Activated CD4-positive, alpha-beta T cell treated with anti-CD3 and anti-CD28 coated beads for 36 hours (primary cell): ENCODE measurements around the gene GNB1. TPM values are rescaled to one million over a fixed set of nuclear protein-coding genes. Genes with fewer than 3 reads are reported as not detected.
"Not testable (repeated sequence)": the region's sequence is repeated elsewhere in the genome, so short reads cannot be mapped to it uniquely, and the experiment has no call there.

ENCODE experiments used
- ATAC-seq: fragments of 200-7000 bp; cut with Tn5 transposase; one replicate; pipeline ENCODE4 v1.10.0; 2021; ENCODE audit warnings: mild to moderate bottlenecking, moderate library complexity
- CTCF ChIA-PET: fragments of 350-600 bp; sonication (Branson Sonifier 250); formaldehyde crosslinking; loops from one replicate; lab custom pipeline; 2021; ENCODE audit warnings: antibody characterized with exemption; lab: Charles Lee
- POLR2A ChIA-PET: fragments of 350-600 bp; sonication (Branson Sonifier 250); formaldehyde crosslinking; loops from one replicate; lab custom pipeline; 2021; ENCODE audit warnings: antibody characterized with exemption, inconsistent platforms; lab: Charles Lee
- DNase-seq: peaks from one replicate; pipeline ENCODE4 v3.0.0-alpha.2; 2020
- H3K27ac Mint-ChIP-seq: one replicate; pipeline ENCODE4 v1.8.0; 2021; ENCODE audit warnings: mixed read lengths
- H3K27me3 Mint-ChIP-seq: one replicate; pipeline ENCODE4 v1.8.0; 2021; ENCODE audit warnings: mixed read lengths
- H3K36me3 Mint-ChIP-seq: one replicate; pipeline ENCODE4 v1.8.0; 2021; ENCODE audit warnings: low read depth, mixed read lengths
- H3K4me1 Mint-ChIP-seq: one replicate; pipeline ENCODE4 v1.8.0; 2021; ENCODE audit warnings: mixed read lengths
- H3K4me3 Mint-ChIP-seq: one replicate; pipeline ENCODE4 v1.8.0; 2021; ENCODE audit warnings: mild to moderate bottlenecking, moderate library complexity, mixed read lengths
- H3K9me3 Mint-ChIP-seq: one replicate; pipeline ENCODE4 v1.8.0; 2021; ENCODE audit warnings: low read depth, mixed read lengths
- intact Hi-C, 2 experiments: fragments of 100-400 bp; cut with DNase I in 1 of 2; cut with micrococcal nuclease in 1 of 2; formaldehyde crosslinking; loops; one replicate each; pipeline versions ENCODE4 v1.14.2 to v1.15.1; 2022 to 2024; cut with DNase I, micrococcal nuclease
- total RNA-seq, 2 experiments: library from RNA; stranded (reverse); gene quantifications; one replicate each; pipeline ENCODE4 v1.2.3, GENCODE V29; 2021

GNB1 gene
- 100 to 1,000 TPM; 347 to 669 TPM for total RNA-seq

GRCh38 chr1:1890506-1891348 lies at the start of gene GNB1:
Gene GNB1 (minus strand): TSS chr1:1891087. CDS start chr1:1825453, 65,634 bp downstream.
- peak; percentile 91 for DNase-seq
- Mint-ChIP-seq H3K9me3 (no peaks in the 10 kb centered on the region), H3K4me3 (peak within 1 kb of the TSS; percentile 88), H3K27me3 (no peaks in the 10 kb centered on the region), H3K27ac (peak within 1 kb of the TSS; percentile 84), H3K4me1 (peaks cover 54% of the 10 kb centered on the region), H3K36me3 (peaks cover 24% of the 10 kb centered on the region)
- intact Hi-C loops = loop anchor here (1.0 to 5.0 kb wide), 11 partner anchors 16 to 848 kb away; partner anchors contain the start of genes ATAD3B (in 1 of the 2), C1orf159 (in 1 of the 2), CDK11A (in 1 of the 2) and CDK11B (in 1 of the 2)
- peak; percentile 47 for ATAC-seq
- CTCF ChIA-PET = no interaction called here
- POLR2A ChIA-PET = interaction anchor here (1.8 kb wide), 1 partner anchor 18 kb away, joined by 4 read pairs; no protein-coding TSS in a partner anchor

- Mint-ChIP-seq H3K9me3 (no peaks in the 10 kb centered on the region), H3K4me1 (peaks cover 3% of the 10 kb centered on the region), H3K27ac (no peak overlapping the region), H3K36me3 (no peaks in the 10 kb centered on the region), H3K4me3 (no peak overlapping the region), H3K27me3 (peaks cover 4% of the 10 kb centered on the region)
- POLR2A ChIA-PET = no interaction called here
- ATAC-seq (no peak), DNase-seq (no peak)
- intact Hi-C loops = no loop called here
- CTCF ChIA-PET = interaction anchor here (1.0 to 1.2 kb wide), 2 partner anchors 100 to 104 kb away, joined by 3 read pairs; no protein-coding TSS in a partner anchor
These were observed 49.2 kb upstream of the GNB1 start for GRCh38 chr1:1940123-1940425.

GRCh38 chr1:1939296-1940122 lies 48.6 kb upstream of the GNB1 start:
- CTCF ChIA-PET = interaction anchor here (1.2 kb wide), 1 partner anchor 105 kb away, joined by 3 read pairs; no protein-coding TSS in a partner anchor
- no peak overlapping the region for H3K4me3 Mint-ChIP-seq
- DNase-seq (no peak), ATAC-seq (no peak)
- H3K27ac Mint-ChIP-seq = no peak overlapping the region
- no peaks in the 10 kb centered on the region for H3K36me3 Mint-ChIP-seq
- peaks cover 4% of the 10 kb centered on the region for H3K27me3 Mint-ChIP-seq
- peaks cover 3% of the 10 kb centered on the region for H3K4me1 Mint-ChIP-seq
- H3K9me3 Mint-ChIP-seq = no peaks in the 10 kb centered on the region
- intact Hi-C loops = no loop called here
- POLR2A ChIA-PET = no interaction called here

GRCh38 chr1:1938613-1939295 lies 47.9 kb upstream of the GNB1 start:
- CTCF ChIA-PET = no interaction called here
- Mint-ChIP-seq H3K4me1 (peaks cover under 1% of the 10 kb centered on the region), H3K27me3 (peaks cover 2% of the 10 kb centered on the region), H3K27ac (no peak overlapping the region), H3K9me3 (peaks cover 5% of the 10 kb centered on the region), H3K4me3 (no peak overlapping the region), H3K36me3 (no peaks in the 10 kb centered on the region)
- DNase-seq = no peak
- POLR2A ChIA-PET = no interaction called here
- no peak for ATAC-seq
- intact Hi-C loops = no loop called here

GRCh38 chr1:1938276-1938573 lies 47.3 kb upstream of the GNB1 start:
- H3K4me3 Mint-ChIP-seq = no peak overlapping the region
- CTCF ChIA-PET = no interaction called here
- H3K9me3 Mint-ChIP-seq = peaks cover 5% of the 10 kb centered on the region
- no peak overlapping the region for H3K27ac Mint-ChIP-seq
- ATAC-seq = no peak
- H3K27me3 Mint-ChIP-seq = peaks cover 2% of the 10 kb centered on the region
- H3K36me3 Mint-ChIP-seq = no peaks in the 10 kb centered on the region
- POLR2A ChIA-PET = no interaction called here
- intact Hi-C loops = no loop called here
- no peak for DNase-seq
- H3K4me1 Mint-ChIP-seq = no peaks in the 10 kb centered on the region

- CTCF ChIA-PET = no interaction called here
These were observed 46.8 kb upstream of the GNB1 start for GRCh38 chr1:1937549-1938275.

GRCh38 chr1:1937061-1937460 lies 46.2 kb upstream of the GNB1 start:
- Mint-ChIP-seq H3K9me3 (peaks cover 5% of the 10 kb centered on the region), H3K27ac (no peak overlapping the region), H3K36me3 (no peaks in the 10 kb centered on the region), H3K4me3 (no peak overlapping the region), H3K27me3 (peaks cover 2% of the 10 kb centered on the region), H3K4me1 (no peaks in the 10 kb centered on the region)
- intact Hi-C loops = no loop called here
- ChIA-PET CTCF (interaction anchor here (0.6 kb wide), 1 partner anchor 1260 kb away, joined by 3 read pairs; no protein-coding TSS in a partner anchor), POLR2A (no interaction called here)
- DNase-seq (no peak), ATAC-seq (no peak)

More at GRCh38 chr1:1937549-1938275, 46.8 kb upstream of the GNB1 start:
- intact Hi-C loops = no loop called here
- Mint-ChIP-seq H3K27ac (no peak overlapping the region), H3K36me3 (no peaks in the 10 kb centered on the region), H3K27me3 (peaks cover 2% of the 10 kb centered on the region), H3K9me3 (peaks cover 5% of the 10 kb centered on the region), H3K4me1 (no peaks in the 10 kb centered on the region), H3K4me3 (no peak overlapping the region)
- POLR2A ChIA-PET = no interaction called here
- DNase-seq = no peak
- no peak for ATAC-seq

- H3K4me1 Mint-ChIP-seq, H3K27ac Mint-ChIP-seq, intact Hi-C loops, H3K9me3 Mint-ChIP-seq, H3K36me3 Mint-ChIP-seq, CTCF ChIA-PET, ATAC-seq, H3K4me3 Mint-ChIP-seq, H3K27me3 Mint-ChIP-seq, DNase-seq, POLR2A ChIA-PET: not testable (repeated sequence)
These were observed 44.0 kb upstream of the GNB1 start for GRCh38 chr1:1934848-1935247.

GRCh38 chr1:1929639-1930545 lies 39.0 kb upstream of the GNB1 start:
- H3K4me1 Mint-ChIP-seq = no peaks in the 10 kb centered on the region
- H3K36me3 Mint-ChIP-seq = no peaks in the 10 kb centered on the region
- POLR2A ChIA-PET = no interaction called here
- ATAC-seq (no peak), DNase-seq (no peak)
- no peak overlapping the region for H3K4me3 Mint-ChIP-seq
- CTCF ChIA-PET = interaction anchor here (0.6 to 0.7 kb wide), 2 partner anchors 71 to 84 kb away, joined by 3 read pairs; no protein-coding TSS in a partner anchor
- no peak overlapping the region for H3K27ac Mint-ChIP-seq
- peaks cover 5% of the 10 kb centered on the region for H3K9me3 Mint-ChIP-seq
- intact Hi-C loops = no loop called here
- no peaks in the 10 kb centered on the region for H3K27me3 Mint-ChIP-seq

GRCh38 chr1:1929102-1929638 lies 38.3 kb upstream of the GNB1 start:
- ChIA-PET CTCF (interaction anchor here (0.7 kb wide), 1 partner anchor 72 kb away, joined by 3 read pairs; no protein-coding TSS in a partner anchor), POLR2A (no interaction called here)
- Mint-ChIP-seq H3K36me3 (no peaks in the 10 kb centered on the region), H3K4me1 (no peaks in the 10 kb centered on the region), H3K9me3 (peaks cover 3% of the 10 kb centered on the region), H3K27me3 (no peaks in the 10 kb centered on the region), H3K4me3 (no peak overlapping the region), H3K27ac (no peak overlapping the region)
- intact Hi-C loops = no loop called here
- DNase-seq = no peak
- ATAC-seq = no peak
